Activated naive CD8-positive, alpha-beta T cell treated with anti-CD3 and anti-CD28 coated beads, Interleukin-2, amount 50 U/mL, for 16 hours (primary cell): Measurements from ENCODE around the gene XRCC4.
"Not testable (repeated sequence)": the region's sequence is repeated elsewhere in the genome, so short reads cannot be mapped to it uniquely, and the experiment has no call there.

Source experiments
- DNase-seq: peaks from one replicate; pipeline ENCODE4 v3.0.0-alpha.2; 2020; ENCODE audit warnings: low read depth, low spot score

The XRCC4 gene

DNA sequence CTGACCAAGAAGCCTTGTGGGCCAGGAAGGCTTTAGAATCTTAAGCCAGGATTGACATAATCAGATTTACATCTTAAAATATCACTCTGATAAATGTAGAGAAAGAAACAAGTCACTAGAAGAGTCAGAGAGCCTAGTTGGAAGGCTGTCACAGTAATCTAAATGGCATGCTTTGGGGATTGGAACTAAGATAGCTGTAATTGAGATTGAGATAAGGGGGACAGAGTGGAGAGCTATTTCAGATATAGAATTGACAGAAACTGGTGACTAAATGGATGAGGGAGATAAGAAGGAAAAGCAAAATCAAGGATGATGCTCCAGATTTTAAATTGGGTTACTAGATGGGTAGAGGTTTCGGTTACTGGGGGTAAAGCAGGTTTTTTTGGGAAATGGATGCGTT lies 100.5 kb downstream of the XRCC4 start:
- no peak for DNase-seq

DNA sequence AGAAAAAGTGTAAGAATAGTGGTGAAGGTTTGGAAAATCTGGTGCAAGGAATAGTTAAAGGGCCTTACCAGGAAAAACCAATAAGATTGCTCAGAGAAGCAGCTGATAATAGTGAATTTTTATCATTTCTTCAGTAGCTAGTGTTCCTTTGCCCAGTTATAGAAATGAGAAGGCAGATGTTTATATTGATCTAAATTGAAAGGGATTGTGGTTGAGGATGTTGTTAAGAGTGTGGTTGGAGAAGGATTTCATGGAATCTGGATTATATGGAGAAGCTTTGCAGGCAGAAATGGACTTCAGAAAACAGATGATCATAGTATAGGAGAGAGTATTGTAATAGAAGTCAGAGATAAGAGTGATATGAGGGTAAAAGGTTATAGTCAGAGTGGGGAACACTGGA lies 102.6 kb downstream of the XRCC4 start:
- DNase-seq = no peak

DNA sequence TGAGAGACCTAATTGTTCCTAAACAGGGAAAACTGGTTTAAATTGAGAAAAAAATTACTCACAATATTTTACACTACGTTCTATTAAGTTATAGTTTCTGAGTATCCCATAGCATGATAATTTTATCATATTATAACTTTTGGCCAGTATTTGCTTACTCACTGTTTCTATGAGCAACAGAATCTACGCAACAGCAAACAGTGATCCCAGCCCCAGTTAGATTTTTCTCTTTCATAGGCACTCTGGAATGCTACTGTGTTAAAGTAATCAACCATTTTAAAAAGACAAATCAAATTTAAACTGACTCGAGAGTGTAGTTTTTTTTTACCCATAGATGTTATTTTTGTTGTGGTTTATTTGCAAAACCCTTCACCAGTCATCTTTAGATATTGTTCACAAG lies 107.2 kb downstream of the XRCC4 start:
- DNase-seq = no peak

DNA sequence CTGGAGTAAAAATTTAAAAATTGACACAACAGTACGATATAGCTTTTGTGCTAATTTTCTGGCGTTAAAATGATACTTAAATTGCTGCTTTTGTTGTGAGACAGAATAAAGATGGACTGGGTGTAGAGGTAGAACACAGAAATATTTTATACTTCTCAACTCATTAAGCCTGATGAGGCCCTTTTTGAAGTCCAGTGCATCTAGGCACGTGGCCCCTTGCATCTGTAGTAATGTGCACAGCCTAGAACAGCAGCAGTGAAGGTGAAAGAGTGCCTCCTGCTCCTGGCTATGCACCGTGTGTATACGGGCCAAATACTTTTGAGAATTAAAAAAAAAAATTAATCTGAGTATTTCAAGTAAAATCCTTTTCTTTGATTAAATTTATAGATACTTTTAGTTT lies 115.6 kb downstream of the XRCC4 start:
- DNase-seq = no peak

DNA sequence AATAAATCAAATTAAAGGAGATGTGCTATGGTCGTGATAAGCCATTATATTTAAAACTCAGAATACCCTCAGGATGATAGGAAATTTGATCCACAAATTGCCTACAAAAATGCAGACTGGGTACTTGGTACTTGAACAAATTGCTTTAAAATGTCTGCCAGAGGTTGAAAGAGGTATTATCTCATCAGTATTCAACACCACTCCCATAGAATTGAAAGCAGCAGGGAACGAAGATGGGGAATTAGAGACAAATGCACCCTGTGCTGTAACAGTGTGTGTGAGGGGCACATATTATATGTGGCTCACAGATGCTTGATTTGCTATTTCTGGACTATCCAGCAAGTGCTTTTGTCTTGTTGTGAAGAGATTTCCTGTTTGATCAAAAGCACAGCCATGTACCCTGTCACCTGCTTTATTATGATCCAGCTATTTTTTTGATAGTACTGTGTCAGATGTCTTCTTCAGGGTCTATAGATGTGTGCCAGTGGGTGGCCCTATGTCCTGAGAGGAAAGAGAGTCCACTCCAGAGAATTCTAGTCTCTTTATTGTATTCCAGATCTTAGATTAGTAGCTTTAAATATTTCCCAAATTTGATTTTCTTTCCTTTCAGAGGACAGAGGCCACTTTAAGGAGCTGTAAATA lies 120.1 kb downstream of the XRCC4 start:
- no peak for DNase-seq

DNA sequence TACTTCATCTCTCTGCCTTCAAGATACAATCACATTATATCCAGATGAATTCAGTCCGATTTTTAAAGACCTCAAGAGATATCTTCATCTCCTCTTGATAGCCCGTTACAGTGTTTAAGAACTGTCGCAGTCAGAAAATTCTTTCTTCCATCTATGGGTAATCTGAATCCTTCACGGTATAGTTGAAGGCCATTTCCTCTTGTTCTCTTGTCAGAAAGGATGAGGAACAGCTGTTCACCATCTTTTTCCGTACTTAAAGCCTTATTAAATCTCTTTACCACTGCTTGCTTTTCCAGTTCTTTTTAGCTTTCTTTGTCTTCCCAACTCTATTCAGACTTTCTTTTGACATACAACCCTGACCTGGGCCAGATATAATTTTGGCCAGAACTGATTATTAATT lies 121.8 kb downstream of the XRCC4 start:
- DNase-seq = no peak

DNA sequence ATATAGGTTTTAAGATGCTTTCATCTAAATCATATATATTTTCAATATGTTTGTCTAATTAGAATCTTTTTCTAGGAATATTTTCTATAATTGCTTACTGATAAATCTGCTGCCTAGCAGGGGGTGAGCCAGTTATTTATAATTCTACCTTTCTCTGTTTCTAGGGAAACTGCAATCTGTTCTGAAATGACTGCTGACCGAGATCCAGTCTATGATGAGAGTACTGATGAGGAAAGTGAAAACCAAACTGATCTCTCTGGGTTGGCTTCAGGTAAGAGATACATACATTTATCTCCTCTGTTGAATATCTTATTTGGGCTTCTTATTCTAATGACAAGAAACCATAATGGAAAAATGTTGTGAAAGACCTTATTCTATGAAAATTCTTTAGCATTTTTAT lies 127.3 kb downstream of the XRCC4 start:
- no peak for DNase-seq

DNA sequence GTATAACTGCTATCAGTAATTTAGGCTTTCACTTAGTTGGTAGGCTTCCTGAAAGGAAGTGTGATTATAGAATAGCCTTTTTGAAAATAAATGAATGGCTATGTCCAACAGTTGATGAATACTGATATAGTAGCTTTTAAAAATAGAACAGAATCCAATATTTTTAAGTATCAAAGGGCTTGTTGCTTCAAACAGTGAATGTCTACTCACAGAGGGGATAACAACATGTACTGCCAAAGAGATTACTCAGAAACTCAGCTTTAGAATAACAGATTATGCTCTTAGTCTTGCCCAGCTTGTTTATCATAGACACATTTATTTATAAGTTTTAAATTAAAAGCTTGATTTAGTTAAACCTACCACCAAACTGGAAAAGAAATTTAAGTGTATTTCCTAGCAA lies 132.6 kb downstream of the XRCC4 start:
- no peak for DNase-seq

DNA sequence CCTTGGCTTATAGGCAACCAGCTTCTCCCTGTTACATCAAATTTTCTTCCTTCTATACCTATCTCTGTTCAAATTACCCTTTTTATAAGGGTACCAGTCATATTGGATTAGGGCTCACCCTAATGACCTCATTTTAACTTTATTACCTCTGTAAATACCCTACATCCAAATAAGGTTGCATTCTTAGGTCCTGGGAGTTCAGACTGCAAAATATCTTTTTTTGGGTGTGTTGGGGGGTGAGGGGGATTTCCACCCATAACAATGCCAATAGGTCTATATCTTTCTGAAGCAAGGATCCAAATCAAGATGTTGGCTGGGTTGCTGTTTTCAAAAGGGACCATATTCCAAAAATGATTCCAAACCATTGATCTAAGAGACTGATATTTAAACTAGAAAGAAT lies 141.7 kb downstream of the XRCC4 start:
- DNase-seq = no peak

DNA sequence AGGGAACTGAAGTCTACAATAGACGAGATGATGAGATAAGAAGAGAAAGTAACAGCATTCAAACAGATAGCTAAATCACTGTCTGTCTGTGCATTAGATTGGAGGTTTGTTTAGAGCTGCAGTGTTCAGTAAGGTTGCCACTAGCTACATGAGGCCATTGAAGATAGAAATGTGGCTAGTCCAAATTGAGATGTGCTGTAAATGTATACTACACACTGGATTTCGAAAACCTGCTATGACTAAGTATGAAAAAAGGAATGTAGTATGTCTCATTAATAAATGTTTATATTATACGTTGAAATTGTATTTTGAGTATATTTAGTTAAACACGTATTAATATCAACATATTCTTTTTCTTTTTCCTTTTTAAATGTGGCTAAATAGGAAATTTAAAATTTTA lies 142.1 kb downstream of the XRCC4 start:
- DNase-seq = no peak

DNA sequence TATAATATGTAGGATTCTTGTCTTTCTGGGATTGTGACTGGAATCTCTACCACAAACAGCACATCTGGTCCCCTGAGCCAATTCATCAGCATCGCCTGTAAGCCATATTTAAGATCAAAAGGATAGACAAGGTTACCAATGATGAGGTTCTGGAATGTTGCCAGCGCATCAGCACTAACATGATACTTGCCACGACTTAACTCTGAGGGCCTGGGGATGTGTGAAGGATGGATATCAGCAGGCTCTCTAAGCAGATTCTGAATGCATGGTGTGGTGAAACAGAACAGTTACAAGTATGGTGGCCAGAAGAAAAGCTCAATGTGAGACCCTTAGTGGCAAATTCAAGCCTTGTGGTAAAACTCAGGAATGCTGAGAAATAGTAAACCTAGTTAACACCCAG lies 143.0 kb downstream of the XRCC4 start:
- DNase-seq = no peak

DNA sequence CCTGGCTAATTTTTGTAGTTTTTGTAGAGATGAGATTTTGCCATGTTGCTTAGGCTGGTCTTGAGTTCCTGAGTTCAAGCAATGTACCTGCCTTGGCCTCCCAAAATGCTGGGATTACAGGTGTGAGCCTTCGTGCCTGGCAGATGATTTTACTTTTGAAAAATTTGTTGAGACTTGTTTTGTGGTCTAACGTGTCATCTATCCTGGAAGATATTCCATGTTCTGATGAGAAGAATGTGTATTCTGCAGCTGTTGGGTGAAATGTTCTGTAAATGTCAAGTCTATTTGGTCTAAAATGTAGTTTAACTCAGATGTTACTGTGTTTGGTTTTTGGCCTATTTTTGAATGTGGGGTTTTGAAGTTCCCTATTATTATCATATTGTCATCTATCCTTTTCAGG lies 145.6 kb downstream of the XRCC4 start:
- DNase-seq = no peak

DNA sequence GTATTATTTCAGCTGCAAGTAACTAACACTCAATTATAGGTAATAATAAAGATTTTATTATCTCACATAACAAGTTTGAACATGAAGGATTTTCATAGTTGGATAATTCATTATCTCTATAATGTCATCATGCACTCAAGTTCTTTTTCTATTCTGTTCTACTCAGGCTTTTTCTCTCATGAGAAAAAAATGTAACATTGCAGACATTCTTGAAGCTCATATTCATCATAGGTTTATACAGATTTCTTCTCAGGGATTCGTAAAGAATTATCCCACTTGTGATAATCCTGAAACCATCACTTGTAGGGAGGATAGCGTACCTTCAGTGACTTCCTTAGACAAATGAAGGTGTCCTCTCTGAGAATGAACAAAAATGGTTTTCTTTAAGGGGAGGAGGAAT lies 150.3 kb downstream of the XRCC4 start:
- no peak for DNase-seq

DNA sequence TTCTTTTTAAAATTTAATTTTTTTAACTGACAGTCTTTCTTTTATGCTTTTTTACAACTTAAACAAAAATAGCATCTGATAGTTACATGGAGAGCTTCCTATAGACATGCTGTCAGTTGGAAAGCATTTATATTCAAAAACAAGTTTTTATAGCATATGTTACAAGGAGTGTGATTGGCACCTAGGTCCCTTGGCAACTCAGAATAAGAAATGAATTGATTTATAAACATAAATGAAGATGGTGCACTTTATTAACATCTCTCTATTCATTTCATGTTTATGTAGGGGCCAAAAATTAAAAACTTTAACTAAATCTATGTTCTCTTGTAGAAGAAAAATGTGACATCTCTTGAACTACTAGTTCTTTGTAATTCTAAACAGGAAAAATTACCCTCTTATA lies 153.2 kb downstream of the XRCC4 start:
- DNase-seq = no peak

DNA sequence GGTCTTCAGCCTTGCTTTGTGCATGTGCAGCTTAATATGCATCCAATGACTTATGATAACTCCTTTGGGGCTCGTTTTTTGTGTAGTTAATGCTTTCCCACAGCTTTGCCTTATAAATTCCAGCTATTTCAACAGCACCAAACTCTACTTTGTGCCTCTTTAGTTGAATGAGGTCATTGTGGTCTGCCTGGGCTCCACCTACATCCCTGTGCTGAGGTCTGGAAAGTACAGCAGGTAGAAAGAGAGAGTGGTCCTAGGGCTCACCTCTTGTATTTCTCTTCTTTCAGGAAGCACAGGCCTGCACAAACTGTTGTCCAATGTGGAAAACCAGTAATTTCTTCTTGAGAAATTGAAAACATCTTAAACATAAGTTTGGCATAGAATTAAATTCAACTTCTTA lies 167.2 kb downstream of the XRCC4 start:
- DNase-seq = no peak

DNA sequence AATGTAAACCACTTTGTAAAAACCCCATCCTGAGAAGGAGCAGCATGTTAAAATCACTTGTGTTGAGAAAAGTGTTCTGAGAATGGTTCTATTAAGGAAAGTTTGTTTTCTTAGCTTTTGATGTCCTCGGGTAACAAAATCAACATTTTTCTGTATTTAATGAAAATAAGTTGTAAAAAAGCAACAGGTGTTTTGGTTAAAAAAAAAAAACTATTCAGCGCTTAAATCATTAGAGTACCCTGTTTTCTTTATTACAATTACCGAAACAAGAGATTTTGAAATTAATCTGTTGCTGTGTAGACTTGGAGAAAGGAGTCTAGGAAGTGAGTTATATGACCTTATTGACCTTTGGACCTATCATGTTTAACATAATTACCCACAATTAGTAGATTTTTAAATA lies 167.7 kb downstream of the XRCC4 start:
- DNase-seq = no peak

DNA sequence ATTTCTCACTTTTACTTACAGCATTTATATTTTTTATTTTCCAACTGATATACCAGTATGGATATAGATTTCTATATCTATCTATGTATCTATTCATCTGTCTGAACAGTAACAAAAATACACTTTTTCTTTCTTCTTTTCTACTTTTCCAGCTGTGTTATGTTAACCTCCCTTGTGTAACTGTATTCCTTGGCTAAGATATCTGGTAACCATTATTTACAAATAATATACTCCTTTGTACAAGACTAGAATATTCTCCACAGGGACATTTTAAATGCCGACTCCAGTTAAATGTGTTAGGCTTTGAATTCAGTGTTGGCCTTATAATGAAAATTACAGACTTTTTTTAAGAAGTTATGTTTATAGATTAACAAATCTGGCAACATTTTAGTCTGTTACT lies 168.7 kb downstream of the XRCC4 start:
- no peak for DNase-seq

DNA sequence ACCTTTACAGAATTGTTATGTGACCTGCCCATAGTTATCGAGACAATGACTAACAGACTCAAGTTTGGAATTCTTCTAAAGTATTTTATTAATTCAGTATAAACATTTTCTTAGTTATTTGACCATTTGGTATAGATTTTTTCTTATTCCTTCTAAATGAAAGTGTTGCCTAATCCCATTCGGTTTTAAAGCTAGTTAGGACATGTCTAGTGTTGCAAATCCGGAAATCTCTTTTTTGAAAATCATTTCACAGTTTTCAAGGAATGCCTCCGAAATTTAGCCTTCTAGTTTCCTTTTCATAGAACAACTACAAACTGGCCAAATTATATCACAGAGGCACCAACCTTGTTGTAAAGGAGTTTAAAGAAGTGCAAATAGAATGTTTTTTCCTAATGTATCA lies 171.8 kb downstream of the XRCC4 start:
- no peak for DNase-seq

DNA sequence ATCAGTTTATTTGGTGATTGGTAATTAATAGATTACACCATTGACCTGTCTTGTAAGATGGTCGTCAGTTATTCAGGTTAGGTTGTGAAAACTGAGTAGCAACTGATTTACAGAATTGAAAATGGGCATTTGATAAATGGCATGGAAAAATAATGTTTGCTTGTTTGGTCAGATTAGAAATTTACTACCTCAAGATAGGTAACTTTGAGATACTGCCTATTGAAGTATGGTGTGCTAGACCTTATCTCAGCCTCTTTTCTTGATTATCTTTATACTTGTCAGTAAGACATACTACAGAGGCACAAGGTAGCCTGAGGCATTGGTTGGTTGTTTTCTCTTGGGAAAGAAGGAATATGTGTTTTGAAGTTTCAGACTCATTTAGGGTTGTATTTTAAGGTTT lies 174.5 kb downstream of the XRCC4 start:
- DNase-seq = no peak

DNA sequence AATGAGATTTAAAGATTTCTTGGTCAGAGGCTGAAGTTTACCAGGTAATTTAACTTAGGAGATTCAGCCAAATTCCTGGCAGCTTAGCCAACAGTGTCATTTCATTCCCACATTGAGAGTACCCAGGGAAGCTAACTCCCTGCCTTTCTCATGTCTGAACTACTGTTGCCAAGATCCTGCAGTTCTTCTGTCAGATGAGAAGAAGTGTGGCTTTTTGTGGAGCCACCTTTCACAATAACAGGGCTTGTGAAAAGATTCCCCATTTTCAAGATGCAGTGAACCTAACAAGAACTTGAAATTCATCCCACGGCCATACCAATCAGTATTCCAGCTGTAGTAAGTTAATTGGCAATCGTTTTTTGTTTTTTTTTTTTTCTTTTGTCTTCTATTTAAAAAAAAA lies 176.4 kb downstream of the XRCC4 start:
- DNase-seq = no peak

DNA sequence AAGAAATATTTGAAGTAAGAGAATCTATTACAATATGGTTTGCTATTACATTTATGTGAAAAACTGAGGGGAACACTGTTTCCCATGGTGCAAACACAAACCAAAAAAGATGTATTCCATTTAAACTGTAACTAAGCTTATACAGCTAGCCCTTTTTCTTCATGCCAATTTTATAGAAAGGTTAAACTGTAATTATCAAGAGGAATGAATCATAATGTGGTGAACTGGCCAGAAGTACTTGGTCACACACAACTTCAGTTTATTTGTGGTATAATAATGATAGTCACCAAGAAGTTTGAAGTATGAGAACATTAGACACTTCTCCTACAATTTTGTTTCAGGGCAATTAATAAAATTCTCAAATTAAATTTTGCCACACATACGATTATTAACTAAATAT lies 177.9 kb downstream of the XRCC4 start:
- no peak for DNase-seq

DNA sequence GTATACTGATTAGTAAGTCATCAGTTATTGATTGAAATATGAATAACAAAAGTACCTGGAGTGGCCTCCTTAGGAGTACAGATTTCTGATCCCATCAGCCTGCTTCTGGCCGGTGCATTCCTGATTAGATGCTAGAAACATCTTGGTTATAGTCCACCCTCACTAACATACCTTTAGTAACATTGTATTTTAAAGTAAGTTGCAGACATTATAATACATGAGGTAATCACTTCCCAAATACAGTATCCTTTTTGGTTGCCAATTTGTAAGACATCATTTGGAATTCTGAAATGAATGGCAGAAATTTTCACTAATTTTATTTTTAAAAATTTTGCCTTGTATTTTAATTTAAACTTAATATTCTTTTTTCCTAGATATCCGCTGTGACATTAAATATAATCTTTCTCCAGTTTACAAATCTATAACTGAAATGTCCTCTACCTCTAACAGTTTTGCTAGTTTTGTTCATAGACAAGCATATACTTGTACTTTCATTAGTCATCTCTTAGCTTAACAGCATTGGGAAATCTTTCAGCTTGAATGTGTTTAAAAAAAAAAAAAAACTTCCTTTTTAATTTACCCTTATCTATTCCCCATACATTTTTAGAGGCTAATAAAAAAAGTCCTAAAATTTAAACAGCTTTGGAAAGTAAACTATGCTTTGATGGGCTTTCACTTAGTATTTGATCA lies 178.9 kb downstream of the XRCC4 start:
- DNase-seq = no peak

DNA sequence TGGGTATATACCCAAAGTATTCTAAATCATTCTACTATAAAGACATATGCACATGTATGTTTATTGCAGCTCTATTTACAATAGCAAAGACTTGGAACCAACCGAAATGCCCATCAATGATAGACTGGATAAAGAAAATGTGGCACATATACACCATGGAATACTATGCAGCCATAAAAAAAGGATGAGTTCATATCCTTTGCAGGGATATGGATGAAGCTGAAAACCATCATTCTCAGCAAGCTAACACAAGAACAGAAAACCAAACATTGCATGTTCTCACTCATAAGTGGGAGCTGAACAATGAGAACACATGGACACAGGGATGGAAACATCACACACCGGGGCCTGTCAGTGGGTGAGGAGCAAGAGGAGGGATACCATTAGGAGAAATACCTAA lies 180.3 kb downstream of the XRCC4 start:
- not testable (repeated sequence) for DNase-seq

DNA sequence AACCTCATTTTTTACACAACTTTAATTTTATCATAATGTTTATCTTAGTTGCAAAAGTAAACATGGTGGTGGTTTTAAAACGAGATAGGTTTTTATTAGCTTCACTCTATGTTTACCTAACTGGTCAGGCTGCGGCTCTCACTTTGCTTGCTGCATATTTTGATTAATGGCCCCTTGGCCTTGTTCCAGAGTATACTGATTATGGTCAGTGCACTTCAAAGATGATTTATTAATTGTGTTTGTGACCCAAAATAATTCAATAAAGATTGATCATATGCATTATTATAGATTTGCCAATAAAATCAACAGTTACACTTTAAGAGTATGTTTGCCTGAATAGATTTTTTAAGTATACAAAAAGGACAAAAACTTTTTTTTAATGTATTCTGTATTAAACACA lies 188.0 kb downstream of the XRCC4 start:
- no peak for DNase-seq
